Measurements from ENCODE around the gene EXT2.

EXT2 gene

GRCh38 chr11:44130751-44131150, 35.3 kb downstream of the EXT2 start:
- no peaks in the 10 kb centered on the region for H3K79me2 ChIP-seq (ENCODE audit: insufficient read depth, low read length)
- no peaks in the 10 kb centered on the region for H3K27me3 ChIP-seq (ENCODE audit: insufficient read depth, low read length, poor library complexity, severe bottlenecking)
- no peak overlapping the region for H3K4me3 ChIP-seq (ENCODE audit: low read length, poor library complexity, severe bottlenecking)
- no peak overlapping the region for H3K9ac ChIP-seq (ENCODE audit: low read depth, low read length, poor library complexity, severe bottlenecking)
- no peak overlapping the region for H3K4me2 ChIP-seq (ENCODE audit: low read depth, low read length, poor library complexity, severe bottlenecking)
- H3K9me2 ChIP-seq (replicated peaks; ENCODE audit: low read depth, low read length), result no peaks in the 10 kb centered on the region
- no peak for TF ChIP-seq CTCF (conservative IDR thresholded peaks at IDR 0.05; ENCODE audit: low read length)
- TF ChIP-seq EZH2phosphoT487 (IDR thresholded peaks at IDR 0.05; ENCODE audit: borderline replicate concordance), result no peak
- H4K20me1 ChIP-seq (ENCODE audit: insufficient read depth, low read length, poor library complexity, severe bottlenecking), result no peaks in the 10 kb centered on the region
- H3K9me3 ChIP-seq (ENCODE audit: insufficient read depth, low read depth, low read length), result no peaks in the 10 kb centered on the region
- H3F3A ChIP-seq (ENCODE audit: low read depth), result no peaks in the 10 kb centered on the region
- H2AFZ ChIP-seq (ENCODE audit: low read length), result no peak overlapping the region
- H3K36me3 ChIP-seq (ENCODE audit: insufficient read depth, low read length), result peaks cover 78% of the 10 kb centered on the region; the same call in 1 of the 2 replicates
- no peaks in the 10 kb centered on the region for H3K4me1 ChIP-seq (ENCODE audit: insufficient read depth, low read length, poor library complexity, severe bottlenecking)

GRCh38 chr11:44133335-44133946, 38.0 kb downstream of the EXT2 start:
- Histone ChIP-seq H3K9ac (ENCODE audit: low read depth, low read length, poor library complexity, severe bottlenecking) (no peak overlapping the region), H3F3A (ENCODE audit: low read depth) (no peaks in the 10 kb centered on the region), H3K36me3 (ENCODE audit: insufficient read depth, low read length) (peaks cover 56% of the 10 kb centered on the region; the same call in 1 of the 2 replicates), H3K4me1 (ENCODE audit: insufficient read depth, low read length, poor library complexity, severe bottlenecking) (no peaks in the 10 kb centered on the region), H3K4me2 (ENCODE audit: low read depth, low read length, poor library complexity, severe bottlenecking) (no peak overlapping the region), H3K79me2 (ENCODE audit: insufficient read depth, low read length) (no peaks in the 10 kb centered on the region), H3K4me3 (ENCODE audit: low read length, poor library complexity, severe bottlenecking) (no peak overlapping the region), H4K20me1 (ENCODE audit: insufficient read depth, low read length, poor library complexity, severe bottlenecking) (no peaks in the 10 kb centered on the region), H3K9me2 (replicated peaks; ENCODE audit: low read depth, low read length) (no peaks in the 10 kb centered on the region), H3K27me3 (ENCODE audit: insufficient read depth, low read length, poor library complexity, severe bottlenecking) (no peaks in the 10 kb centered on the region), H2AFZ (ENCODE audit: low read length) (no peak overlapping the region), H3K9me3 (ENCODE audit: insufficient read depth, low read depth, low read length) (no peaks in the 10 kb centered on the region)
- TF ChIP-seq CTCF (conservative IDR thresholded peaks at IDR 0.05; ENCODE audit: low read length) (peak; percentile 78), EZH2phosphoT487 (IDR thresholded peaks at IDR 0.05; ENCODE audit: borderline replicate concordance) (no peak)

DNA sequence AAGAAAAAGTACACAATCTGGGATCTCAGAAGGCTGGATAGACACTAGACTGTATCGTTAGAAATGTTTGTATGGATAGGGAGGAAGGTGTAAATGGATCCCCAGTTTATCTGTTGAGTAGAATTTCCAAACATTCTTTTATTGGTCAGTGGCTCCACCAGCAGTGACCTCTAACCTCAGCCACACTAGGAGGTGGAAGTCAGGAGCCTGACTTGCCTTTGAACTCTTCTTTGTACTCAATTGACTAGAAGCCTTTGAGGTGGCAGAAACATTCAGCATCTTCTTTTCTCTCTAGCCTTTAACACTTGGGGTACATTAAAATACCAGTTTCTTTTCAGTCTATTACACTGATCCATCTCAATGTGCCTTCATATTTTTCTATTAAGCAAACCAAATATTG, 39.1 kb downstream of the EXT2 start:
- TF ChIP-seq CTCF (conservative IDR thresholded peaks at IDR 0.05; ENCODE audit: low read length) (no peak), EZH2phosphoT487 (IDR thresholded peaks at IDR 0.05; ENCODE audit: borderline replicate concordance) (no peak)
- no peak overlapping the region for H3K4me2 ChIP-seq (ENCODE audit: low read depth, low read length, poor library complexity, severe bottlenecking)
- H3K79me2 ChIP-seq (ENCODE audit: insufficient read depth, low read length), result no peaks in the 10 kb centered on the region
- H3K9me2 ChIP-seq (replicated peaks; ENCODE audit: low read depth, low read length), result no peaks in the 10 kb centered on the region
- H3K9ac ChIP-seq (ENCODE audit: low read depth, low read length, poor library complexity, severe bottlenecking), result no peak overlapping the region
- H3K27me3 ChIP-seq (ENCODE audit: insufficient read depth, low read length, poor library complexity, severe bottlenecking), result no peaks in the 10 kb centered on the region
- no peaks in the 10 kb centered on the region for H4K20me1 ChIP-seq (ENCODE audit: insufficient read depth, low read length, poor library complexity, severe bottlenecking)
- no peaks in the 10 kb centered on the region for H3K9me3 ChIP-seq (ENCODE audit: insufficient read depth, low read depth, low read length)
- no peak overlapping the region for H2AFZ ChIP-seq (ENCODE audit: low read length)
- no peak overlapping the region for H3K4me3 ChIP-seq (ENCODE audit: low read length, poor library complexity, severe bottlenecking)
- H3F3A ChIP-seq (ENCODE audit: low read depth), result no peaks in the 10 kb centered on the region
- peaks cover 44% of the 10 kb centered on the region; the same call in 1 of the 2 replicates for H3K36me3 ChIP-seq (ENCODE audit: insufficient read depth, low read length)
- no peaks in the 10 kb centered on the region for H3K4me1 ChIP-seq (ENCODE audit: insufficient read depth, low read length, poor library complexity, severe bottlenecking)

Data from Loucy (cell line).